ENCODE results near the gene KCTD1. TPM values are rescaled to one million over a fixed set of nuclear protein-coding genes. Genes with fewer than 3 reads are reported as not detected.

The KCTD1 gene
- total RNA-seq = 10 to 100 TPM; 35.1 to 44.4 TPM

DNA sequence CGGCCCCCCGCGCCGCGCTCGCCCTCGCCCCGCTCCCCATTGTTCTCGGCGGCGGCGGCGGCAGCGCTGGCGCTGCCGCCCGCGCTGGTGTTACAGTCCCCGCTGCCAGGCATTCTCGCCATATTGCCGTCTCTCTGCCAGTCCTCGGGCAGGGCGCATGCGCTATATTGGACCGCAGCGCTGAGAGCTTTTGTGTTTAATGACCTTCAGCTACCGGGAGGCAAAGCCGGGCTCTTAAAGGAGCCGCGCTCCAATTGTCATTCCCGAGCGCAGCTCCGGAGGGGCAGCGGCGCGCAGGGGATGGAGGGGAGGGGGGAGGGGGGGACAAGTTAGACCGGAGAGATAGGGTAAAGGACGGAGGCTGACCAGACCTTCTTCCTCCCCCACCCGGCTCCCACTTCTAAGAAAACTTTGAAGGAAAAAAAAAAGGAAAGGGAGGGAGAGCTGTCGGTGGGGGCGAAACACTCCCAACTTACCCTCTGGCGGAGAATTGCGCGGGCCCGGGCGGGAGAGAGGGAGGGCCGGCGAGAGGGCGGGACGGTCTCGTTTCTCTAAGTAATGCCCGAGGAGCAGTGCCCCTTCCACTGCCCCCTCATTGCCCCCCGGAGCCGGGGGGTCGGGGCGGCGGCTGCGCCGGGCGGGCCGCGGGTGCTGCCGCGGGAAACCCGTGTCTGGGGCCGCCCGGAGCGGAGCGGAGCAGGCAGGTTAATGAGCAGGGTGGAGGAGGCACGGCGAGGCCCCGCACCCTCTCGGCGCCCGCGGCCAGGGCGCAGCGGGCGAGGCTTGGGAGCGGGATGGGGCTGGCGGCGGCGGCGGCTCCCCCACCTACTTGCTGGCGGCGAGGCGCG is at the start of gene KCTD1:
Gene KCTD1 (minus strand): TSS at position 139 of the 848 bp plus-strand sequence. CDS start 17 bp downstream, at position 122.
- TF ChIP-seq, protein P1, sequence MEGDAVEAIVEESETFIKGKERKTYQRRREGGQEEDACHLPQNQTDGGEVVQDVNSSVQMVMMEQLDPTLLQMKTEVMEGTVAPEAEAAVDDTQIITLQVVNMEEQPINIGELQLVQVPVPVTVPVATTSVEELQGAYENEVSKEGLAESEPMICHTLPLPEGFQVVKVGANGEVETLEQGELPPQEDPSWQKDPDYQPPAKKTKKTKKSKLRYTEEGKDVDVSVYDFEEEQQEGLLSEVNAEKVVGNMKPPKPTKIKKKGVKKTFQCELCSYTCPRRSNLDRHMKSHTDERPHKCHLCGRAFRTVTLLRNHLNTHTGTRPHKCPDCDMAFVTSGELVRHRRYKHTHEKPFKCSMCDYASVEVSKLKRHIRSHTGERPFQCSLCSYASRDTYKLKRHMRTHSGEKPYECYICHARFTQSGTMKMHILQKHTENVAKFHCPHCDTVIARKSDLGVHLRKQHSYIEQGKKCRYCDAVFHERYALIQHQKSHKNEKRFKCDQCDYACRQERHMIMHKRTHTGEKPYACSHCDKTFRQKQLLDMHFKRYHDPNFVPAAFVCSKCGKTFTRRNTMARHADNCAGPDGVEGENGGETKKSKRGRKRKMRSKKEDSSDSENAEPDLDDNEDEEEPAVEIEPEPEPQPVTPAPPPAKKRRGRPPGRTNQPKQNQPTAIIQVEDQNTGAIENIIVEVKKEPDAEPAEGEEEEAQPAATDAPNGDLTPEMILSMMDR (IDR thresholded peaks at IDR 0.05) = no peak
- Histone ChIP-seq H3K4me3 (peak within 1 kb of the TSS; percentile 70 to 75), H3K4me1 (peaks cover 0 to 52% of the 10 kb centered on the region in 2 donors), H3K27ac (peak within 1 kb of the TSS; percentile 93 to 98), H3K27me3 (no peaks in the 10 kb centered on the region), H3K36me3 (no peaks in the 10 kb centered on the region), H3K9me3 (no peaks in the 10 kb centered on the region)
- peak; percentile 87 for DNase-seq (ENCODE audit: low spot score)

DNA sequence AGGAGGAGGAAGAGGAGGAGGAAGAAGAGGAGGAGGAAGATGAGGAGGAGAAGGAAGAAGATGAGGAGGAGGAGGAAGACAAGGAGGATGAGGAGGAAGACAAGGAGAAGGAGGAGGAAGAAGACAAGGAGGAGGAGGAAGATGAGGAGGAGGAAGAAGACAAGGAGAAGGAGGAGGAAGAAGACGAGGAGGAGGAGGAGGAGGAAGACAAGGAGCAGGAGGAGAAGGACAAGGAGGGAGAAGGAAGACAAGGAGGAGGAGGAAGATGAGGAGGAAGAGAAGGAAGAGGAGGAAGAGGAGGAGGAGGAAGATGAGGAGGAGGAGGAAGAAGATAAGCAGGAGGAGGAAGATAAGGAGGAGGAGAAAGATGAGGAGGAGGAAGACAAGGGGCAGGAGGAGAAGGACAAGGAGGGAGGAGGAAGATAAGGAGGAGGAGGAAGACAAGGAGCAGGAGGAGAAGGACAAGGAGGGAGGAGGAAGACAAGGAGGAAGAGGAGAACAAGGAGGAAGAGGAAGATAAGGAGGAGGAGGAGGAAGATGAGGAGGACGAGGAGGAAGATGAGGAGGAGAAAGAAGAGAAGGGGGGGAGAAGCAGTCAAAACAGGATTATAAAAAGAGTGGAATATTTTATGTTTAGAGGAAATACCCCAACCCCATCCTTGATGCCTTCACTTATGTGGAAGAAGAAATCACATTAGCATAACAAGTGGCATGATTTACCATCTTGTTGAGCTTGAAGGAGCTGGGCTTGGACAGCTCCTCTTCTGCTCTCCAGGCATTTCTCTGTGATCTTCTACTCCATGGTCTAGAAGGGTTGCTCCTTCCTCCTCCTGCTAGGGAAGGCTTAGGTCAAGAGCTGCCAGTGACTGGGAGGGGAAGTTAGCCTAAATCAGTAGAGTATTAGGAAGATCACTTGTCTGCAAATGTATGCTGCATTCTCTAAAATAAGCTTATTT is 45.3 kb upstream of the KCTD1 start:
- TF ChIP-seq, protein P1 (IDR thresholded peaks at IDR 0.05) = no peak
- H3K27me3 ChIP-seq = no peaks in the 10 kb centered on the region
- no peak overlapping the region for H3K27ac ChIP-seq
- H3K36me3 ChIP-seq = no peaks in the 10 kb centered on the region
- H3K4me3 ChIP-seq = no peak overlapping the region
- no peaks in the 10 kb centered on the region for H3K9me3 ChIP-seq
- H3K4me1 ChIP-seq = no peaks in the 10 kb centered on the region
- DNase-seq (ENCODE audit: low spot score) = no peak

DNA sequence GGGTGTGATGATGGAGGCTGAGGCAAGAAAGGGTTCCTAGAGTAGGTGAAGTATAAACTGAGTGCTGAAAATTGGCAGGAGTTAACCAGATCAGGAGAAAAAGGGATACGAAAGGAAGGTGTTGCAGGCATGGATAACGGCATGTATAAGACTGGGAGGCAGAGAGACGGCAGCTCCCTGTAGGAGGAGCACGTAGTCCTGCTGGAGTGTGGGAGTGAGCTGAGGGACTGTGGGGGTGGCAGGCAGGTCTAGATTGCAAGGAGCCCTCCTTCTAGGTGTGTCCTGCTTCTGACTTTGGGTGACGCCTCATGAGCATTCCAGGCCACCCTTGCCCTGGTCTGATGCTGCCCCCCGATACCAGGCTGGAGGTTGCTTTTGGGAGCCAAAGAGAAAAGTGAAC is 36.4 kb upstream of the KCTD1 start:
- no peak overlapping the region for H3K4me3 ChIP-seq
- no peaks in the 10 kb centered on the region for H3K36me3 ChIP-seq
- no peaks in the 10 kb centered on the region for H3K27me3 ChIP-seq
- TF ChIP-seq, protein P1 (IDR thresholded peaks at IDR 0.05) = no peak
- H3K27ac ChIP-seq = no peak overlapping the region
- H3K4me1 ChIP-seq = no peaks in the 10 kb centered on the region
- H3K9me3 ChIP-seq = no peaks in the 10 kb centered on the region
- DNase-seq (ENCODE audit: low spot score) = no peak

DNA sequence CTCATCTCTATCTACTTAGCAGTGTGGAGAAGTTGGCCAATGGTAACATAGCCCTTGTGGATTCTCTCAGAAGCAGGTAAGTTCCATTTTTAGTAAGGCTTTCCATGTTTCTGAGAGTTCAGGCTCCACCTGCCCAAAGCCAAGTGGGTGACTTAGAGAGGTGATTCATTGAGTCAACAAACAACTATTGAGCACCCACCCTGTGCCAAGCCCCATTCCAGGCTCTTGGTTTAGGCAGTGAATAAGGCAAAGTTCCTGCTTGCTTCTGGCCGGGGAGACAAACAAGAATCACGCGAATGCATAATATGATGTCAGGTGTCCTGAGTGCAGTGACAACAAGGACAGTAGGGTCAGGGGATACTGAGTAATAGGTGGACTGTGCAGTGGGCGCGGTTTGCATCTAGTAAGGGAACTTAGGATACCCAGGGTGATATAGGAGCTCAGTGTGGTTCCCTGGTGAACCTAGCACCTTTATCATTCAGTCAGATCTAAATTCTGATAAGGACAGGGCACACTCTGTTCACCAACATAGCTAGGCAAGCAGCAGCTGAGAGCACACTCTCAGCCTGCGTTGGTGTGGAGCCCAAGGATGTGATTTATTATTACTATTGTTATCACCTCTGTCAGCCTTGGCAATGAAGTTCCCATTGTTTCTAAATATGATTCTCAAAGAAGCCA is 31.7 kb upstream of the KCTD1 start:
- Histone ChIP-seq H3K27me3 (no peaks in the 10 kb centered on the region), H3K4me1 (peaks cover 0 to 8% of the 10 kb centered on the region in 2 donors), H3K4me3 (no peak overlapping the region), H3K9me3 (no peaks in the 10 kb centered on the region), H3K36me3 (no peaks in the 10 kb centered on the region), H3K27ac (no peak overlapping the region)
- TF ChIP-seq, protein P1 (IDR thresholded peaks at IDR 0.05) = no peak
- DNase-seq (ENCODE audit: low spot score) = no peak

DNA sequence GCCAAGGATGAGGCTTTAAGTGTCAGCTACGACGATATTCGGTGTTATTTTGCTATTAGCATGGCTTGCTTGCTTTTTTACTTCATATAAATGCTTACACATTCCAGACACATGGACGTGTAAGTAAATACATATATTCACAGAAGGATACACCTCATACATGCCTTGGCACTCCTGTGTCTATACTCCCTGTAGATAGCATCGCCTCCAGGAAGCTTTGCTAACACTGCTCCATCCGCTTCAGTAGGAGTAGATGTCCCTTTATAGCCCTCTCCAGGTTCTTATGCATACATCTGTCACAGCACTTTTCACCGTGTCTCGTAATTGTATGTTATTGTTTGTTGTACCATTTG is 27.5 kb upstream of the KCTD1 start:
- Histone ChIP-seq H3K27me3 (no peaks in the 10 kb centered on the region), H3K36me3 (no peaks in the 10 kb centered on the region), H3K27ac (no peak overlapping the region), H3K9me3 (no peaks in the 10 kb centered on the region), H3K4me3 (peak overlapping the region in 1 of 2 donors; percentile 51), H3K4me1 (peaks cover 0 to 8% of the 10 kb centered on the region in 2 donors)
- TF ChIP-seq, protein P1 (IDR thresholded peaks at IDR 0.05) = no peak
- no peak for DNase-seq (ENCODE audit: low spot score)

Data from right atrium auricular region (tissue), 2 donors.